HFF-Myc (cell line): ENCODE data around the gene HELZ2.

ENCODE experiments used
- DNase-seq: peaks from one replicate; pipeline ENCODE4 v3.0.0-alpha.2; 2011; ENCODE audit warnings: low read depth; ENCODE audit errors: extremely low read depth
- H3K4me3 ChIP-seq: replicated peaks from 2 replicates; pipeline ENCODE4 v1.5.1; 2011; ENCODE audit warnings: low read depth, mild to moderate bottlenecking, control low read depth, low read length
- CTCF ChIP-seq: IDR thresholded peaks from 2 replicates; pipeline ENCODE4 v1.5.1; 2012; ENCODE audit warnings: mild to moderate bottlenecking, low read depth, low read length, control low read depth; ENCODE audit errors: missing control alignments

The HELZ2 gene

GRCh38 chr20:63552481-63553249, 21.4 kb downstream of the HELZ2 start:
- no peak for DNase-seq
- TF ChIP-seq CTCF = no peak
- H3K4me3 ChIP-seq = no peak overlapping the region

DNA sequence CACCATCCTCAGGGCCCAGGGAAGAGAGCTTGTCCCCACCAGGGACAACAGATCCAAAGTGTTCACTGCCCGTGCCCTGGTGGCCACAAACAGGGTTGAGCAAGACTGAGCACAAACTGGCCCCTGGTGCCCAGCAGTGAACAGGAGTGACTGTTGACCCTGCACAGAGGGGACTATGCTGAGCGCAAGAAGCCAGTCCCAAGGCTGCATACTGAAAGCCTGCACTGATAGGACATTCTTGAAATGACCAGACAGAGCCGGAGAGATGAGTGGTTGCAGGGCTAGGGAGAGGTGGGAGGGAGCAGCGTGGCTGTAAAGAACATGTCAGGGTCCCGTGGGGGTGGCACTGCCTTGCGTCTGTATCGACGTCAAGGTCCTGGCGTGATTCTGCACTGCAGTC, 23.0 kb downstream of the HELZ2 start:
- no peak for TF ChIP-seq CTCF
- no peak for DNase-seq
- H3K4me3 ChIP-seq = no peak overlapping the region

- no peak for DNase-seq
- TF ChIP-seq CTCF = no peak
- no peak overlapping the region for H3K4me3 ChIP-seq
Measured at GRCh38 chr20:63549679-63550282, 24.3 kb downstream of the HELZ2 start.

DNA sequence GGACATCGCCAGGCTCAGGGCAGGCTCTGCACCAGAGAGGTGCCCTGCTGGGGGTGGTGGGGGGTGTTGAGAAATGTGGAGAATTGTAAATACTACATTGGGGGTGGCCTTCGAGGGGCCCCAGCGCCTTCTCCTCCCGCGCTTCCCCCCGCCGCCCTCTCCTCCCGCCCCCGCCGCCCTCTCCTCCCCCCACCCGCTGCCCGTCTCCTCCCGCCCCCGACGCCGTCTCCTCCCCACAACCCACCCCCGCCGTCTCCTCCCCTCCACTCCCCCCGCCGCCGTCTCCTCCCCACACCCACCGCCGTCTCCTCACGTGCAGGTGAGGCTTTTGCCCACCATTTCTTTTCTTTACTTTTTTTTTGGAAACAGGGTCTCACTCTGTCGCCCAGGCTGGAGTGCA, 25.0 kb downstream of the HELZ2 start:
- DNase-seq = no peak
- TF ChIP-seq CTCF = no peak

GRCh38 chr20:63548542-63548941, 25.5 kb downstream of the HELZ2 start:
- no peak for DNase-seq
- no peak for TF ChIP-seq CTCF
- H3K4me3 ChIP-seq = no peak overlapping the region

More for the DNA sequence above, 25.0 kb downstream of the HELZ2 start:
- H3K4me3 ChIP-seq = no peak overlapping the region

DNA sequence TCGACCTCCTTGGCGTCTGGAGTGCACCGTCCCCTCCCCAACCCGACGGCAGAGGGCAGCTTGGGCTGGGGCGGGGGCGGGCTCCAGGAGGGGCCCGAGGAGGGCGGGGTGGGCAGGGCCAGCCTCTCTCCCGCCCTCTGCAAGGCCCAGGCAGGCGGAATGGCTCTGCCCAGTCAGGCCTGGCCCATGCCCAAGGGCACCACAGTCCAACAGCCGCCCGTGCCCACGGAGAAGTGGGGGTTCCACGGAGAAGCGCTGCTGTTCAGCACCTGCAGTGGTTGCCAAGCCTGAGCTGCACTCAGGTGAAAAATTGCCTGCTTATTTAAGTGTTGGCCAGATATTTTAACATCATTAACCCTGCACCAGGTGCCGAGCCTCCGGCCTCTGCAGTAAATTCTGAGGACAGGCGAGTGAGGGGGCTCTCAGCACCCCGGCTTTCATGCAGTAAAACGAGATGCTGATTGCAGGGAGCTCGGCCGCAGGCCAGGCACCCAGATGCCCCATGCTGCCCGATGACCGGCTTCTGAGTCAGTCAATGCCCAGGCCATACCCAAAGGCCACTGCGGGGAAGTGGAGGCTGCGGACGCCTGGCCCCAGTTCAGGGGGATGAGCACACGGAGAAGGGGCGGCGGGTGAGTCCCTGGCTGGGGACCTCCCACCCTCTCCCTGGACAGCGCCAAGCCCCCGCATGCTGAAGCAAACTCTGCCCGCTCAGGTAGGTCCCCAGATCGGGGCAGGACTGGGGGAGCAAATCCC, 26.1 kb downstream of the HELZ2 start, which contains the start of gene SRMS:
SRMS (minus strand) TSS at position 25 of the 756 bp plus-strand sequence. CDS start 286 bp downstream, outside the sequence.
- TF ChIP-seq CTCF = no peak
- H3K4me3 ChIP-seq = no peak within 1 kb of the TSS
- DNase-seq = no peak
